Transverse colon (tissue), 4 donors: ENCODE results near the gene FTSJ3.
"Not testable (repeated sequence)": the region's sequence is repeated elsewhere in the genome, so short reads cannot be mapped to it uniquely, and the experiment has no call there.

ENCODE experiments used
- EP300 ChIP-seq: sonication (generic); formaldehyde crosslinking; IDR thresholded peaks from one replicate; pipeline ENCODE4 v1.6.1; 2017; ENCODE audit warnings: antibody characterized with exemption, low read depth
- POLR2A ChIP-seq: fragments of 450-650 bp; IDR thresholded peaks from one replicate; pipeline ENCODE4 v1.6.1; 2016; ENCODE audit warnings: antibody characterized with exemption, mild to moderate bottlenecking, moderate library complexity
- POLR2AphosphoS5 ChIP-seq, 3 donors: sonication (generic); formaldehyde crosslinking; IDR thresholded peaks; one replicate each; pipeline ENCODE4 v1.6.1; 2016; ENCODE audit warnings: antibody characterized with exemption in 3 of 3
- TF ChIP-seq, protein P1 (sequence below), 5 experiments: fragments of 200-600 bp in 3 of 5; fragments of 450-650 bp in 2 of 5; sonication (generic) in 3 of 5; IDR thresholded peaks; 1 replicate in 2 of 5; 2 replicates in 3 of 5; pipeline ENCODE4 v1.5.1; 2016 to 2017; ENCODE audit warnings: antibody characterized with exemption in 5 of 5, inconsistent platforms in 3 of 5, mild to moderate bottlenecking in 2 of 5, moderate library complexity in 1 of 5

DNA sequence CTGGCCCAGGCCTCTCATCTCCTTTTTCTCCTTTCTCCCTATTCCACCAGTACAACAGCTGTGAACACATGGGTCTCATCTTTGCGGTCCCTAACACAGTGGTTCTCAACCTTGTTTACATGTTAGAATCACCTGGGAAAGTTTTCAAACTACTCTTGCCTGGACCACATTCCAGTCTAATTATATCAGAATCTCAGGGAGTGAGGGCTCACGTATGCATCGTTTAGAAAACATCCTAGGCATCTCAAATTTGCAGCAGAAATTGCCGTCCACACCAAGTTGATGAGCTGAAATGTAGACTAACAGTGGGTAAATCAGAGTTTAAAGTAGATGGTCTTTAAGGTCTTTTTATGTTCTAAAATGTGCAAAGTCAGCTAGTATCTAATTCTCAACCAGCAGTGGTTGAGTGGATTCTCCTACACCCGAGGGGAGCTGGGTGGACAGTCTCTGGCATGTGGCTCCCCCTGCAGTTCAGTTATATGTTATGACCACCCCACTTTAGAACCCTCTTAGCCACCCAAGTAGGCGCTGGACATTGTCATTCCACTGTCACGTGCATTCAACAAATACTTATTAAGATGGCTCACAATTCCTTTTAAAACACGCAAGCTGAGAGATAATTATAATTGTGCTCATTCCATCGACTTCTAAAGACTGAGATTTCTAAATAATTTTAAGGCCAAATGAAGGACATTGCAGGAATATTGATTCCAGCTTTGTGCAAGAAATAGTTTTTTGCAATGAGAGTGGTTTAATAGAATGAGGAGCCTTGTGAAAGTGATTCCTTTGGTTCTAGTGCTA, 42.2 kb upstream of the FTSJ3 start:
- TF ChIP-seq, protein P1, sequence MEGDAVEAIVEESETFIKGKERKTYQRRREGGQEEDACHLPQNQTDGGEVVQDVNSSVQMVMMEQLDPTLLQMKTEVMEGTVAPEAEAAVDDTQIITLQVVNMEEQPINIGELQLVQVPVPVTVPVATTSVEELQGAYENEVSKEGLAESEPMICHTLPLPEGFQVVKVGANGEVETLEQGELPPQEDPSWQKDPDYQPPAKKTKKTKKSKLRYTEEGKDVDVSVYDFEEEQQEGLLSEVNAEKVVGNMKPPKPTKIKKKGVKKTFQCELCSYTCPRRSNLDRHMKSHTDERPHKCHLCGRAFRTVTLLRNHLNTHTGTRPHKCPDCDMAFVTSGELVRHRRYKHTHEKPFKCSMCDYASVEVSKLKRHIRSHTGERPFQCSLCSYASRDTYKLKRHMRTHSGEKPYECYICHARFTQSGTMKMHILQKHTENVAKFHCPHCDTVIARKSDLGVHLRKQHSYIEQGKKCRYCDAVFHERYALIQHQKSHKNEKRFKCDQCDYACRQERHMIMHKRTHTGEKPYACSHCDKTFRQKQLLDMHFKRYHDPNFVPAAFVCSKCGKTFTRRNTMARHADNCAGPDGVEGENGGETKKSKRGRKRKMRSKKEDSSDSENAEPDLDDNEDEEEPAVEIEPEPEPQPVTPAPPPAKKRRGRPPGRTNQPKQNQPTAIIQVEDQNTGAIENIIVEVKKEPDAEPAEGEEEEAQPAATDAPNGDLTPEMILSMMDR (IDR thresholded peaks at IDR 0.05) = not testable (repeated sequence)
- not testable (repeated sequence) for TF ChIP-seq POLR2AphosphoS5 (IDR thresholded peaks at IDR 0.05); POLR2A; EP300
